ENCODE data around the gene OXLD1.
A peak's percentile ranks its signal among the peaks of the same experiment; 100 is the strongest.

OXLD1 gene

DNA sequence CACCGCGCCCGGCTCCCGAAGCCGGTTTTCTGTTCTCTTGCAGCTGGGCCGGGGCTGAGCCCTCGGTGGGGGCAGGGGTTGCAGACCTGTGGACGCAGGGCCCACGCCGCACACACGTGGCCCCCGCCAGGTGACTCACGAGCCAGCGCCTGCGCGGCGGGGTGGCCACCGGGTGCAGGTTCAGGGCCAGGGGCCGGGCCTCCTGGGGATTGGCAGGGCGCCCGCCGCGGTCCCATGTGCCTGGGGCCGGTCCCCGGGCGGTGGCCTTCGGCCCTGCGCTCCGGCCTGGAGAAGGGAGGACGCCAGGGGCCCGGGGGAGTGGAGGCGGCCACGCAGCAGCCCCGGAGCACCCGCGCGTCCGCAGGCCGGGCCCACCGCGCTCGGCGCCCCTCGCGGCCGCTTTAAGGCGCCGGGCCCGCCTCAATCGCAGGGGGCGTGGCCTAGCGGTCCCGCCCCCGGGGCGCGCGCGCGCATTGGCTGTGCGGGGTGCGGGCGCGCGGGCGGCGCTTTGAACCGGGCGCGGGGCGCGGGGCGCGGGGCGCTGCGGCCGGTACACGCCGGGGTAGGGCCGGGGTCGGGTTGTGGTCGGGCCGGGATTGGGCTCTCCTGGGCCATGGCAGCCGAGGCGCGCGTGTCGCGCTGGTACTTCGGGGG is 45.5 kb upstream of the OXLD1 start, which contains the start of gene SLC25A10:
Gene SLC25A10 (plus strand): TSS at position 471 of the 654 bp plus-strand sequence. CDS start 143 bp downstream, at position 614.
- TF ChIP-seq, protein P1, sequence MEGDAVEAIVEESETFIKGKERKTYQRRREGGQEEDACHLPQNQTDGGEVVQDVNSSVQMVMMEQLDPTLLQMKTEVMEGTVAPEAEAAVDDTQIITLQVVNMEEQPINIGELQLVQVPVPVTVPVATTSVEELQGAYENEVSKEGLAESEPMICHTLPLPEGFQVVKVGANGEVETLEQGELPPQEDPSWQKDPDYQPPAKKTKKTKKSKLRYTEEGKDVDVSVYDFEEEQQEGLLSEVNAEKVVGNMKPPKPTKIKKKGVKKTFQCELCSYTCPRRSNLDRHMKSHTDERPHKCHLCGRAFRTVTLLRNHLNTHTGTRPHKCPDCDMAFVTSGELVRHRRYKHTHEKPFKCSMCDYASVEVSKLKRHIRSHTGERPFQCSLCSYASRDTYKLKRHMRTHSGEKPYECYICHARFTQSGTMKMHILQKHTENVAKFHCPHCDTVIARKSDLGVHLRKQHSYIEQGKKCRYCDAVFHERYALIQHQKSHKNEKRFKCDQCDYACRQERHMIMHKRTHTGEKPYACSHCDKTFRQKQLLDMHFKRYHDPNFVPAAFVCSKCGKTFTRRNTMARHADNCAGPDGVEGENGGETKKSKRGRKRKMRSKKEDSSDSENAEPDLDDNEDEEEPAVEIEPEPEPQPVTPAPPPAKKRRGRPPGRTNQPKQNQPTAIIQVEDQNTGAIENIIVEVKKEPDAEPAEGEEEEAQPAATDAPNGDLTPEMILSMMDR (conservative IDR thresholded peaks at IDR 0.05; ENCODE audit: low read depth, low read length) = no peak
- no peak for DNase-seq (ENCODE audit: low read depth)
- peak within 1 kb of the TSS; percentile 62 for H3K4me3 ChIP-seq (ENCODE audit: low read length)

DNA sequence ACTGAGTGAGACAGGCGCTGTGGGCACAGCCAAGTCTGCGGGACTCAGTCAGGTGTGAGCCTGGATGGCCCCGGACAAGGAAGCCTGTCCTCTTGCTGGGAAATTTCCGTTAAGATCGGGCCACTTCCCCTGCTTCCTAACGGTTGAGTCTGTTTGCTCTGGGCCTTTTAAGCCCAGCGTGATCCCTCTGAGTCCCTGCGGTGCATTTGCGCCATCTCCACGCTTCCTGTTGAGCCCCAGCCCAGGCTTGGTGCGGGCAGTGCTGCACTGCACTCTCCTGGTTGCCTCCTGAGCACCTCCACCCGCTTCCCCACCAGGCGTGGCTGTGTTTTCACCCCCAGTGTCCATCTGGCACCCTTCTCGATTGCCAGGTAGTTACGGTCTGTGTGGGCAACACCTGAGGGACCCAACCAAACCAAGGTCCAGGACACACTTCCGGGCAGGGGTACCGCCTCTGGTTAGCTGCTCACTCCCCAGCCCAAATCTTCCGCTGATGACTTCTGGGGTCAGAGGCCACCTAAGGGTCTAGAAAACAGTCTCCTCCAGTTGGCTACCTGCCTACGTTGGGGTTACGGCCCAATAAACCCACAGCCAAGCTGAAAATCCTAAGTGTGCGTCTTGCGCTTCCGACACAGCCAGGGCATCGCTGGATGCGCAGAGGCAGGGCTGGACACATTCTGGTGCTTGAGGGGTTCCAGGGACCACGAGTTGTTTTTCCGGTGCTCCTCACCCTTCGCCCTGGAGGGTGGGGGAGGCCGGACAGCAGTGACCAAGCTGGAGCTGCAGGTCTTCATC is 44.3 kb upstream of the OXLD1 start:
- peak overlapping the region; percentile 27 for H3K4me3 ChIP-seq (ENCODE audit: low read length)
- DNase-seq (ENCODE audit: low read depth) = no peak

DNA sequence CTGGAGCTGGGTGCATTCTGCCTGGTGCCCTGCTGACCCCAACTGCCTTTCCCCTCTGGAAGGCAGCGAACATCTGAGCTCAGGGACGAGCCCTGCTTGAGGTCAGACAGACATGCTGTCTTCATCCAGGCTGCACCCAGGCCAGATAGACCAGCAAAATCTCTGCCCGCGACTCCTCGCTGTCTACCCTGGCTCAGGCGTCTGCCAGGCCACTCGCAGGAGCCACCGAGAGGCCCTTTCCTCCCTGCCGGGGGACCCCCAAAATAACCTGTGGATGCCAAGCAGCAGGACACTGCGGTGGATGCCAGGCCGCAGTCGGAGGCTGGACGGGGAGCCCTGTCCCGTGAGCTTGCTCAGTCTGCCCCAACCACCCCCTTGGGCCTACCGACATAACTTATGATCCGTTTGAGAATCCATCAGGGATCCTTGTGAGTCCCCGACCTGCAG is 42.4 kb upstream of the OXLD1 start:
- TF ChIP-seq, protein P1 (conservative IDR thresholded peaks at IDR 0.05; ENCODE audit: low read depth, low read length) = no peak
- H3K4me3 ChIP-seq (ENCODE audit: low read length) = no peak overlapping the region
- no peak for DNase-seq (ENCODE audit: low read depth)

More for the DNA sequence above, 44.3 kb upstream of the OXLD1 start:
- TF ChIP-seq, protein P1 (conservative IDR thresholded peaks at IDR 0.05; ENCODE audit: low read depth, low read length) = no peak

DNA sequence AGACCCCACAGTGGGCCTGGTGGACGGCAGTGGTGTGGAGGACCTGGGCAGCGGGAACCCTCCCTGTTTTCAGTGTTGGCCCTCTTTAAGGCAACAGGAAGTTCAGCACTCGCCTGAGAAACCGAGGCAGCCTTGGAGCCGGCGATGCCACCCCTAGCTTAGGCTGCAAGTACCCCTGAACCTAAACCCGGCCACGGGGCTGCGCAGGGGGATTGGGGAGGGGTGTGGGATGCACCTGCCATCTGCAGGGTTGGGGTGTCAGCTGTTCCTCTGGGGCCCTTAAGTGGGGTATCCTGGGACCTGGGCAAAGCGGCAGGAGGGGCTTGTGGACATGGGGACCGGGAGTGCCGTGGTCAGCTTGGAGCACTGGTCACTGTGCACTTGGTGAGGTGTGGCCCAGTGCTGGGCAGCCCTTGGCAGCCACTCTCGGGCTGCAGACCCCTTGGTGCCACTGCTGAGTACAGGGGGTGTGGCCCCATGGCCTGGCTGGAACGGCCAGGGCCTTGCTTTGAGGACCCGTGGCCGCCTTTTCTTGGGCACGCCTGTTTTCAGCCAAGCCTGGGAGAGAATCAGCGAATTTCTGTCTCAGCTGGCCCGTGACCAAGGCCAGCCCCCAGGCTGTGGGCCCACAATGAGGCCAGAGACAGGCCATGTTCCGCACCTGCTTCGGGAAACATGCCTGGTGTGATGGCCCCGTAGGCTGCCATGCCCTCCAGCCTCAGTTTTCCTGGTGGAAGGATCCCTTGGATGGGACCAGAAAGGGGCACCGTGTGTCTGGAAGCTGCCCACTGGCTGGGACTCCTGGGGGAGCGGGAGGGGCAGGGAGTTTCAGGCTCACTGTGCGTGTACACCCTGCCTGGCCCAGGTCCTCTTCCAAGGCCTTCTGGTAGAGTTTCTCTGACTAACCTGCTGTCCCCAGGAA is 41.6 kb upstream of the OXLD1 start:
- TF ChIP-seq, protein P1 (conservative IDR thresholded peaks at IDR 0.05; ENCODE audit: low read depth, low read length) = no peak
- H3K4me3 ChIP-seq (ENCODE audit: low read length) = no peak overlapping the region
- DNase-seq (ENCODE audit: low read depth) = no peak

DNA sequence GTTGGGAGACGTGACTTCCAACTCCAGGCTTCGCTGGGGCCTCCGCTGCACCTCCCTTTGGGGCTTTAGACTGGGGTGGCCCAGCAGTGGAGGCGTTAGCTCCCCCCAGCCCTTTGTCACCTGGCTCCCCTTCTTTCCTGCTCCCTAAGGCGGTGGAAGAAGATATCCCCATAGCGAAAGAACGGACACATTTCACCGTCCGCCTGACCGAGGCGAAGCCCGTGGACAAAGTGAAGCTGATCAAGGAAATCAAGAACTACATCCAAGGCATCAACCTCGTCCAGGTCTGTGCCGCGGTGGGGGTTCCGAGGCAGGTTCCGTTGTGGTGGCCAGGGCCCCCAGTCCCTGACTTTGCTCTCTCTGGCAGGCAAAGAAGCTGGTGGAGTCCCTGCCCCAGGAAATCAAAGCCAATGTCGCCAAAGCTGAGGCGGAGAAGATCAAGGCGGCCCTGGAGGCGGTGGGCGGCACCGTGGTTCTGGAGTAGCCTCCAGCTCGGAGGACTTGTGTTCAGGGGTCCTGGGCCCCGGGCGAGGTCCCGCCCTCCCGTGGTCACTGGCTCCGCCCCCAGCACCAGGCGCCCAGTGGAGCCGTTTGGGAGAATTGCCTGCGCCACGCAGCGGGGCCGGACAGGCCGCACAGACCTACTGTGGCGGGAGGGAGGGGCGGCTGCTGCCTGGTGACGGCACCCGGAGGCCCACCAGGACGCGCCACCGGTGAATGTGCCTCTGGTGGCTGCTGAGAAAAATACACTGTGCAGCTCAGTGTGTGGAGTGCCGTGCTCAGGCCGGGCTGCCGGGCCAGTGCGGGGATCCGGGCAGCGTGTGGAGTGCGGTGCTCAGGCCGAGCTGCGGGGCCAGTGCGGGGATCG is 40.6 kb upstream of the OXLD1 start:
- TF ChIP-seq, protein P1 (conservative IDR thresholded peaks at IDR 0.05; ENCODE audit: low read depth, low read length) = no peak
- DNase-seq (ENCODE audit: low read depth) = no peak
- H3K4me3 ChIP-seq (ENCODE audit: low read length) = no peak overlapping the region

DNA sequence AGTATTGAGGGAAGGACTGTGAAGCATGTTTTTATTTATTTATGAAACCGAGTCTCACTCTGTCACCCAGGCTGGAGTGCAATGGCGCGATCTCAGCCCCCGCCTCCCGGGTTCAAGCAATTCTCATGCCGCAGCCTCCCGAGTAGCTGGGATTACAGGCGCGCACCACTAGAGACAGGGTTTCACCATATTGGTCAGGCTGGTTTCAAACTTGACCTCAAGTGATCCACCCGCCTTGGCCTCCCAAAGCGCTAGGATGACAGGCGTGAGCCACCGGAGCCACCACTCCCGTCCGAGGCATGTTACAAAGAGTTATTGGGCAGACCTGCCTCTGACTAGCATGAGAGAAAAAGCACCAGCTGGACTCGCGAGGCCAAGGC is 39.8 kb upstream of the OXLD1 start:
- no peak for DNase-seq (ENCODE audit: low read depth)
- H3K4me3 ChIP-seq (ENCODE audit: low read length) = no peak overlapping the region
- TF ChIP-seq, protein P1 (conservative IDR thresholded peaks at IDR 0.05; ENCODE audit: low read depth, low read length) = no peak

All from retinal pigment epithelial cell (primary cell).